Stimulated activated CD4-positive, alpha-beta T cell treated with anti-CD3 and anti-CD28 coated beads, Interleukin-4, amount 100 ng/mL, for 1 hour (primary cell): ENCODE measurements around the gene CPM.

Experiments
- DNase-seq: peaks from one replicate; pipeline ENCODE4 v3.0.0-alpha.2; 2020

CPM gene

GRCh38 chr12:68903511-68903910 is 29.5 kb downstream of the CPM start:
- DNase-seq: no peak

DNA sequence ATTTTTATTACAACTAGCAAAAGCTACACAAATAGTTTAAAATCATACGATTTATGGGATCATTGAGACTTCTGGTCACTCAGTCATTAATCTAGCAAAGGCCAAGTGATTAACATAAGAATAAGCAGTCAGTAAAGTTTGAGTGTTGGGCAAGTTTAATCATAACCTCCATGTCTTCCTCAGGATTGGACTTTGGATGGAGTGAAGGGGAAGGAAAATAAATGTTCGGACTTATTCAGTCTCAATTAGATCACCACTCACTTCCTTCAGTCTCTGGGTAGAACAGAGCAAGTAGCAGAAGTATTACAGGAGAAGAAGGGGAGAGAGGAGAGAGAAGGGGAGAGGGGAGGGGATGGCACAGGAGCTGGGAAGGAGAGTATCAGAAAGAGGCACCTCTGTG is 31.4 kb downstream of the CPM start:
- DNase-seq: no peak

- no peak for DNase-seq
Measured at GRCh38 chr12:68901145-68901544, 31.8 kb downstream of the CPM start.

DNA sequence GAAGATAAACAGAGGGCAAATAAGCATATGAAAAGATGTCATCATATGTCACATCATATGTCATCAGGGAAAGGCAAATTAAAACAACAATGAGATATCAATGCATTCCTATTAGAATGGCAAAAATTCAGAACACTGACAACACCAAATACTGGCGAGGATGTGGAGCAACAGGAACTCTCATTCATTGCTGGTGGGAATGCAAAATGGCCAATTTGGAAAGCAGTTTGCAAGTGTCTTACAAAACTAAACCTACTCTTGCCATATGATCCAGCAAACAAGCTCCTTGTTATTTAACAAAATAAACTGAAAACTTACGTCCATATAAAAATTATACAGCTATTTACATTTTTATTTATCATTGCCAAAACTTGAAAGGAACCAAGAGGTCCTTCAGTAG is 32.7 kb downstream of the CPM start:
- DNase-seq: no peak

DNA sequence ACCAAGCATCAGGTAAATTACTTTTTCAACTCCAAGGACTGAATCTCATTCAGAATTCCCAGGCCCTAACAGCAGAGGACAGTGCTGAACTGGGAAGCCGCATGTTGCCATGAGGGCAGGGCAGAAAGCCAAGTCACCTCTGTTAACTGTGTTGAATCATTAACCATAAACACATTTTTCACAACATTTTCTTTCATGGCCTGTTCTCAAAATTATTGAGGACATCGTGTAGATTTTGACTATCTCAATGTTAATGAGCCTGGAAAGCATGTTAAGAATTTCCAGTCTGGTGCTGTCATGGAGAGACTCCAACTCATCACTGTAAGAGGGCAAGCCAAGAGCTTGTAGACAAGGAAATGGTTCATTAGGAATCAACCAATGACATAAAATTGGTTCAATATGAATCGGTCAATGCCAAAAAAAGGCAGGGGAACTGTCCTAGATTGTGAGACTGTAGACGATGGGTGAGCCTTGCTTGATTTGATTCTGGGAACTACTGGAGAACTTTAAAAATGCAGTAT is 33.7 kb downstream of the CPM start:
- no peak for DNase-seq

DNA sequence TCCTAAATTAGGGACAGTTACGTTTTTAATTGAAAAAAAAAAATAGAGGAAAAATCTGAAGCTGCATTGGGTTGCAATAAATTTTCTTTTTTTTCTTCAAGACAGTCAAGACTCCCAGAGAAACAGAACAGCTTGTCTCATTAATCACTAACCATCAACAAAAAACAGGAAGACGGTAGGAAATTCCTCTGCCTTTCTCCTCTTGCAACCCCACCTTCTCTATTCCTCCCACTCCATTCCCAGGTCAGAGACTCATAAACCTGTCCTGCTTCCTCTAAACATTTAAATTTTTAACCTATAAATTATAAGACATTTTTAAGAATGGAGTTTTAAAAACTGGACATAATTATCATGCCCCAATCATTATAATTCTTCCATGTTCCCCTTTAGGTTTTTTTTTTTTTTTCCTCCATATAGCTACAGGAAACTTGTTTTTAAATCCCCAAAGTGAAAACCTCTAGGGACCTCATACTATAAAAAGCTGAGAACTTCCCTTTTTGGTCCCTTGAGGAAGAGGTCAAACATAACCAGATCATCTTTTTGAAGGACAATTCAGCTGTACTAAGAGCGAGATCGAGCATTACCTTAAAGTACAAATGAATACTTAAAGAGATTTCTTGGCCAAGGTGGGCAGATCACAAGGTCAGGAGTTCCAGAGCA is 36.0 kb downstream of the CPM start:
- DNase-seq: no peak

- DNase-seq: no peak
Measured at GRCh38 chr12:68894276-68894855, 38.6 kb downstream of the CPM start.

DNA sequence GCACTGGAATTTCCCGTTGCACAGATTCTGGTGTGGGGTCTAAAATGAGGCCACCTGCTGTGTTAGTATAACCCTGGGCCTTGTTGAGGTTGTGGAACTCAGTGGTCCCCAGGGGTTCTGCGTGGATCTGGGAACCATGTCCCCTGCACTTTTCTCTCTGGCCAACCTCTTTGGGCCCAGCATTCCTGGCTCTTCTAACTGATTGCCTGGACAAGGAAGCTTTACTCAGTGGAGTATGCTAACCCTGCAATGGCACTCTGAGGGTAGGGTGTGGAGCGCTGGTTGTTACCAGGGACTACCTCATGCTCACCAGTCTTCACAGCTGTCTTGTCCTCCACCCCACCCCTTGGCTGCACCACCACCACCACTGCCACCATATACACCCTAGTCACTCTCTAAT is 39.2 kb downstream of the CPM start:
- DNase-seq: no peak

GRCh38 chr12:68893201-68893600 is 39.8 kb downstream of the CPM start:
- DNase-seq: no peak

DNA sequence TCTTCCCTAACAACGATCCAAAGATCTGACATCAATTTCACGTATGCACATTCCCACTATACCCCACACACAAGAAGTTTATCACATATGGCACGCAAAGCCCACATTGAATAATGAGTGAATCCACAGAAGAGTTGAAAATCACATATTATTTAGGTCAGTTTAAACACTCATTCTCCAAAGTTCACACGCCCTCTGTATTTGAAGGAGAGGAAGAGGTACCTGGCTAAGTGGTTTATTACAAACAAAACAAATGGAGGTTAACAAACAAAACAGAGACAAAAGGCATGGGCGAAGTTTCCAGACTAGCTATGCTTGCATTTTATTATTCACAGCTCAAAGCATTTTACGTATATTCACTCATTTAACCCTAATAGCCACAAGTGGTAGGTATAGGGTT is 41.8 kb downstream of the CPM start:
- no peak for DNase-seq

- DNase-seq: no peak
Measured at GRCh38 chr12:68890701-68891113, 42.3 kb downstream of the CPM start.

DNA sequence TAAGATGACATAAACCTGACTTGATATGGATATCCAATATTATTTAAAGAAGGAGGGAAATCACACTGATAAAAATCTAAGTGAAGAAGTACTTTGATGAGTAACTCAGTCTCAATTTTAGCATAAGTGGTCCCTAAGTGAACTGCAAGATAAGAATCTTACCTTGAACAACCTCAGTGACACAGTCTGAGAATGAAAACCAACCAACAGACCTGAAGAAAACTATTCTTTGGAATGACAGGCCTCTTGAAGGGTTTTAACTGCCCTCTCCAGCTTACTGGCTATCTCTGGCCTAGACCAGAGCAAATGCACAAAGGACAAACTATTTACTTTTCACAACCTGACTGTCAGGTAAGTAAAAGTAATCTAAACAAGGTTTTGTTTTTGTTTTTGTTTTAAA is 44.7 kb downstream of the CPM start:
- DNase-seq: no peak

- no peak for DNase-seq
Measured at GRCh38 chr12:68887641-68888040, 45.3 kb downstream of the CPM start.

GRCh38 chr12:68886636-68887572 is 46.1 kb downstream of the CPM start:
- DNase-seq: no peak

- no peak for DNase-seq
Measured at GRCh38 chr12:68885381-68885780, 47.6 kb downstream of the CPM start.

- no peak for DNase-seq
Measured at GRCh38 chr12:68884251-68884650, 48.7 kb downstream of the CPM start.

DNA sequence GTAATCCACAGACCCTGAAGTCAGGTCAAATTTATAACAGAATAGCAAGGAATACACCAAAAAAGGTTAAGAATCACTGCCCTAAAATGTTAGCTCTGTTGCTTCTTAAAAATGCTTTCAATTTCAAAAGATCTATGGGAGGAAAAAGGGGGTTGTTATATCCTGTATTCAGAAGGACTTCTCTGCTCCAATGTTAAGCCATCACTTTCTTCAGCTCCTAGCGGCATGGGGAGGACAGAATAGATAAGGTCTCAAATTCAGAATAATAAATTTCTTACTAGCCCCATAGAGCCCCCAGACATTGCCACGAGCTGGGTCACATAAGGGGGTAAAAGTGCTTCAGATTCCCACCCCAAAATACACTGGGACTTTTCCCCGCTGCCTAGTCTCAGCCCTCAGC is 49.8 kb downstream of the CPM start:
- DNase-seq: no peak

- DNase-seq: no peak
Measured at GRCh38 chr12:68882251-68882964, 50.6 kb downstream of the CPM start.

- DNase-seq: no peak
Measured at GRCh38 chr12:68880660-68881325, 52.2 kb downstream of the CPM start.

GRCh38 chr12:68878846-68879245 is 54.1 kb downstream of the CPM start:
- no peak for DNase-seq

- no peak for DNase-seq
Measured at GRCh38 chr12:68878283-68878682, 54.7 kb downstream of the CPM start.

DNA sequence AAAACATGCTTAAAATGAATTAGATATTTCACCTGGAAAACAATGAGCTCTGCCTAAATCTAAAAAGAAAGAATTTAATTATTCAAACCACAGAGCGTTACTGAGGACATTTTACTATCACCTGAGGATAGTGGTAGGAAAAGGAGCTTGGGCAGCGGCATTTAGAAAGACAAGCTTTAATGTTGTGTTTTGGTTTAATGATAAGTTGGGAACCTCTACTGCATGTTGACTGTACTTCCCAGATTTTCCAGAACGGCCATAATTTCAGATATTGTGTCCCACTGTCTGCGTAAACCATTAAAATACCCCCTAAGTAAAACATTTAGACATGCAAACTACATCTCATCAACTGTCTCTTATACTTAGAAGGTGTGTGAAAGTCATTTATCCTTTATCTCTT is 55.4 kb downstream of the CPM start:
- DNase-seq: no peak

DNA sequence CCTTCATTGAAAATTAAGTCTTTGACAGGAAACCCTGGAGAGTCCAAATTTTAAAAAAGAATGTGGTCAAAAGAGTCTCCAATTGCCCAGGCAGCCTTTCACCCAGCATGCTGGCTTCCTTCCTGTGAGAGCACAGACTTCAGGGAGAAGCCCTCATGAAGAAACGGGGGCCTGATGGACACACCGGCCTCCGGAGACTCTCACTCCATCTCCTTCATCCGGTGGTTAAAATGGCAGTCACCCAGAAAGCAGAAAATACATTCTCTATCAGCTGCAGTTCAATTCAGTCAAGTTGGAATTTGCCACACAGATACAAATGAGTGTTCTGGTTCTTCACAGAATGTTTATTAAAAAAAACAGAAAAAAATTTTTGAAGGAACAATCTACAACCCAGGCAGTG is 56.5 kb downstream of the CPM start:
- DNase-seq: no peak
